ENCODE measurements around the gene RBM17. TPM values are rescaled to one million over a fixed set of nuclear protein-coding genes. Genes with fewer than 3 reads are reported as not detected.

The RBM17 gene
- total RNA-seq, 1 experiment from 2014 or later: 160 TPM

DNA sequence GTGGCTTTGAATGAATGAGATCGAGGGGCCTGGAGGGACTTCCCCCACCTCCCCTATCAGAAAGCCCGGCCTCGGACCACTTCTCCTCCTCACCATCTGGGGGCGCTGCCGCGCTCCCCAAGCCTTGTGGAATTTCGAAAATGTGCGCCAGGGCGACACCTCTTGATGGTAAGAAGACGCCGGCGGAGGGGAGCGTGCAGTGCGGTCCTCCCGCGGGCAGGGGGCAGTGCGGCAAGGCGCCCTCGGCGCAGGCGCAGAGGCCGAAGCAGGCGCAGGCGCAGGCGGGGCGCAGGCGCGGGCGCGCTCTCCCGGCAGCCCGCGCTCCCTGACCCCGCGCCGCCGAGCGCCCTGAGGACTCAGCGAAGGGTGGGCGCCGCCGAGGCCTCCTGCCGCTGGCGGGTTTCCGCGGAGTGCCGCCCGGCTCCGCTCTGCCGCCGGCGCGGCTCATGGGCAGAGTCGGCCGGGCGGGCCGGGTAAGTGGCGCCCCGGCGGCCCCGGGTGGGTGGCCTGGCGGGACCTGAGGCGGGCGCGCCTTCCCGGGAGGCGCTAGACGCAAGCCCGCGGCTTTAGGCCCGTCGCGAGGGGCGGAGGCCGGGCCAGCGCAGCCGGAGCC lies at the start of gene RBM17 (continued):
- TF ChIP-seq GABPB1 (CRISPR knock-in tag; IDR thresholded peaks at IDR 0.05) (peak; percentile 23; the same call in 1 of the 2 replicates), RELA (CRISPR knock-in tag; IDR thresholded peaks at IDR 0.05; ENCODE audit: borderline replicate concordance) (no peak), ZMAT4 (CRISPR knock-in tag; IDR thresholded peaks at IDR 0.05) (no peak), FOXP1 (CRISPR knock-in tag; IDR thresholded peaks at IDR 0.05; ENCODE audit: borderline replicate concordance) (peak; percentile 67; the same call in 1 of the 2 replicates), JAZF1 (CRISPR knock-in tag; IDR thresholded peaks at IDR 0.05) (no peak), SMAD4 (CRISPR knock-in tag; IDR thresholded peaks at IDR 0.05) (no peak), IRF2 (CRISPR knock-in tag; IDR thresholded peaks at IDR 0.05; ENCODE audit: borderline replicate concordance, low read depth) (no peak), SOX15 (CRISPR knock-in tag; IDR thresholded peaks at IDR 0.05) (no peak), MXD4 (CRISPR knock-in tag; IDR thresholded peaks at IDR 0.05; ENCODE audit: borderline replicate concordance) (no peak), CTCF (IDR thresholded peaks at IDR 0.05) (peak; percentile 99), GRHL2 (CRISPR knock-in tag; IDR thresholded peaks at IDR 0.05; ENCODE audit: insufficient replicate concordance, severe bottlenecking) (no peak), MLX (CRISPR knock-in tag; IDR thresholded peaks at IDR 0.05) (no peak), ZBTB43 (CRISPR knock-in tag; IDR thresholded peaks at IDR 0.05) (no peak), NFYB (CRISPR knock-in tag; conservative IDR thresholded peaks at IDR 0.05; ENCODE audit: low read depth) (no peak), NR1H2 (CRISPR knock-in tag; IDR thresholded peaks at IDR 0.05) (no peak), CDX4 (CRISPR knock-in tag; IDR thresholded peaks at IDR 0.05; ENCODE audit: borderline replicate concordance) (no peak), FOXJ3 (CRISPR knock-in tag; IDR thresholded peaks at IDR 0.05; ENCODE audit: borderline replicate concordance) (no peak), ZNF219 (CRISPR knock-in tag; IDR thresholded peaks at IDR 0.05; ENCODE audit: borderline replicate concordance) (no peak), E2F1 (CRISPR knock-in tag; IDR thresholded peaks at IDR 0.05) (no peak), ZNF396 (CRISPR knock-in tag; IDR thresholded peaks at IDR 0.05; ENCODE audit: borderline replicate concordance) (no peak), NFATC4 (CRISPR knock-in tag; IDR thresholded peaks at IDR 0.05) (no peak), ZNF121 (CRISPR knock-in tag; IDR thresholded peaks at IDR 0.05) (no peak)
- TF ChIP-seq, protein P1, sequence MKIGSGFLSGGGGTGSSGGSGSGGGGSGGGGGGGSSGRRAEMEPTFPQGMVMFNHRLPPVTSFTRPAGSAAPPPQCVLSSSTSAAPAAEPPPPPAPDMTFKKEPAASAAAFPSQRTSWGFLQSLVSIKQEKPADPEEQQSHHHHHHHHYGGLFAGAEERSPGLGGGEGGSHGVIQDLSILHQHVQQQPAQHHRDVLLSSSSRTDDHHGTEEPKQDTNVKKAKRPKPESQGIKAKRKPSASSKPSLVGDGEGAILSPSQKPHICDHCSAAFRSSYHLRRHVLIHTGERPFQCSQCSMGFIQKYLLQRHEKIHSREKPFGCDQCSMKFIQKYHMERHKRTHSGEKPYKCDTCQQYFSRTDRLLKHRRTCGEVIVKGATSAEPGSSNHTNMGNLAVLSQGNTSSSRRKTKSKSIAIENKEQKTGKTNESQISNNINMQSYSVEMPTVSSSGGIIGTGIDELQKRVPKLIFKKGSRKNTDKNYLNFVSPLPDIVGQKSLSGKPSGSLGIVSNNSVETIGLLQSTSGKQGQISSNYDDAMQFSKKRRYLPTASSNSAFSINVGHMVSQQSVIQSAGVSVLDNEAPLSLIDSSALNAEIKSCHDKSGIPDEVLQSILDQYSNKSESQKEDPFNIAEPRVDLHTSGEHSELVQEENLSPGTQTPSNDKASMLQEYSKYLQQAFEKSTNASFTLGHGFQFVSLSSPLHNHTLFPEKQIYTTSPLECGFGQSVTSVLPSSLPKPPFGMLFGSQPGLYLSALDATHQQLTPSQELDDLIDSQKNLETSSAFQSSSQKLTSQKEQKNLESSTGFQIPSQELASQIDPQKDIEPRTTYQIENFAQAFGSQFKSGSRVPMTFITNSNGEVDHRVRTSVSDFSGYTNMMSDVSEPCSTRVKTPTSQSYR (CRISPR knock-in tag; IDR thresholded peaks at IDR 0.05): no peak
- TF ChIP-seq, protein P2, sequence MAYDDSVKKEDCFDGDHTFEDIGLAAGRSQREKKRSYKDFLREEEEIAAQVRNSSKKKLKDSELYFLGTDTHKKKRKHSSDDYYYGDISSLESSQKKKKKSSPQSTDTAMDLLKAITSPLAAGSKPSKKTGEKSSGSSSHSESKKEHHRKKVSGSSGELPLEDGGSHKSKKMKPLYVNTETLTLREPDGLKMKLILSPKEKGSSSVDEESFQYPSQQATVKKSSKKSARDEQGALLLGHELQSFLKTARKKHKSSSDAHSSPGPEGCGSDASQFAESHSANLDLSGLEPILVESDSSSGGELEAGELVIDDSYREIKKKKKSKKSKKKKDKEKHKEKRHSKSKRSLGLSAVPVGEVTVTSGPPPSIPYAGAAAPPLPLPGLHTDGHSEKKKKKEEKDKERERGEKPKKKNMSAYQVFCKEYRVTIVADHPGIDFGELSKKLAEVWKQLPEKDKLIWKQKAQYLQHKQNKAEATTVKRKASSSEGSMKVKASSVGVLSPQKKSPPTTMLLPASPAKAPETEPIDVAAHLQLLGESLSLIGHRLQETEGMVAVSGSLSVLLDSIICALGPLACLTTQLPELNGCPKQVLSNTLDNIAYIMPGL (CRISPR knock-in tag; IDR thresholded peaks at IDR 0.05): peak; percentile 95
- TF ChIP-seq, protein P3, sequence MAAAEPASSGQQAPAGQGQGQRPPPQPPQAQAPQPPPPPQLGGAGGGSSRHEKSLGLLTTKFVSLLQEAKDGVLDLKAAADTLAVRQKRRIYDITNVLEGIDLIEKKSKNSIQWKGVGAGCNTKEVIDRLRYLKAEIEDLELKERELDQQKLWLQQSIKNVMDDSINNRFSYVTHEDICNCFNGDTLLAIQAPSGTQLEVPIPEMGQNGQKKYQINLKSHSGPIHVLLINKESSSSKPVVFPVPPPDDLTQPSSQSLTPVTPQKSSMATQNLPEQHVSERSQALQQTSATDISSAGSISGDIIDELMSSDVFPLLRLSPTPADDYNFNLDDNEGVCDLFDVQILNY (CRISPR knock-in tag; IDR thresholded peaks at IDR 0.05): peak; percentile 55; the same call in 1 of the 2 replicates
- TF ChIP-seq, protein P4, sequence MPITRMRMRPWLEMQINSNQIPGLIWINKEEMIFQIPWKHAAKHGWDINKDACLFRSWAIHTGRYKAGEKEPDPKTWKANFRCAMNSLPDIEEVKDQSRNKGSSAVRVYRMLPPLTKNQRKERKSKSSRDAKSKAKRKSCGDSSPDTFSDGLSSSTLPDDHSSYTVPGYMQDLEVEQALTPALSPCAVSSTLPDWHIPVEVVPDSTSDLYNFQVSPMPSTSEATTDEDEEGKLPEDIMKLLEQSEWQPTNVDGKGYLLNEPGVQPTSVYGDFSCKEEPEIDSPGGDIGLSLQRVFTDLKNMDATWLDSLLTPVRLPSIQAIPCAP (CRISPR knock-in tag; IDR thresholded peaks at IDR 0.05): no peak
